Left renal pelvis (tissue), 4 donors: ENCODE measurements around the gene MSANTD2. TPM values are rescaled to one million over a fixed set of nuclear protein-coding genes. Genes with fewer than 3 reads are reported as not detected.

Source experiments
- DNase-seq, 4 donors: peaks; one replicate each; pipeline ENCODE4 v3.0.0-alpha.2; 2013; ENCODE audit warnings: low read depth in 4 of 4, low spot score in 3 of 4
- polyA plus RNA-seq, 4 donors: library from polyadenylated mRNA; unstranded; fragments of 120-200 nt; gene quantifications; one replicate each; pipeline ENCODE4 v1.2.1, GENCODE V29; 2013; ENCODE audit not compliant: insufficient read length in 4 of 4

Gene MSANTD2
- polyA plus RNA-seq, 4 donors, result 25.1 to 44.7 (median 29.2) TPM

DNA sequence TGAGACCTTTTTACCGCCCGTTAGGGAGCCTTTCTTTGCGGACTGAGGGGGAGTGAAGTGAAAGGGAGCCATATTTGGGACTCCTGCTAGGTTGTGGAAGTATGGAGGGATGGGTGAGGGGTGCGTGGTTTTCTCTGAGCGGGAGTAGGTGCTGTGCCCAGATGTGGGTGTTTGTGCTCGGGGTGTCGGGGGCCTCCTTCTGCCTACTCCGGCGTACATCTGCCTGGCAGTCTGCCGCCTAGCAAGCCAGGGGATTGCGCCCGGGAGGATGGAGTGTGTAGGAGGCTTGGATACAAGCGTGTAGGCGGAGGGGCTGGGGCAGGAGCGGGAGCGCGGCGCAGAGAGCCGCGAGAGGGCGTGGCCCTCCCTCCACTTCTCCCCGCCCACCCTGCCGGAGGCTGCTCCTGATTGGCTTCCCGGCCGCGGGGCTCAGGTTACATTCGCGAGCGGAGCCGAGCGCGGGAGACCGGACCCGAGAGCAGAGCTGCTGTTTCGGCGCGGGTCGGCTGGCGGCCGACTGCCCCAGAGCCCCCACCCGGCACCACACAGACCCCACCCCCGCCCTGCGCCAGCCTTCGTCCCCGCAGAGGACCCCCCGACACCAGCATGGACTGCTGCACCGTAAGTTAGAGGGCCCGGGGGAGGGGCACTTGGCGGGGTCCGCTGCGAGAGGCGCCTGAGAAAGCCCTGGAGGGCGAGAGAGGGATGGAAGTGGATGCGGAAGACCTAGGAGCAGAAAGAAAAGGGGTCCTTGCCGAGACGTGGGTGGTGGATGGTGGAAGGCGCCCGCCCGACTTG lies 60.5 kb downstream of the MSANTD2 start, which contains the start of gene NRGN:
TSS of gene NRGN (plus strand) at position 464 of the 798 bp plus-strand sequence. CDS start at position 607, 143 bp downstream.
- DNase-seq, result peak; percentile 77 to 89 (median 86)

DNA sequence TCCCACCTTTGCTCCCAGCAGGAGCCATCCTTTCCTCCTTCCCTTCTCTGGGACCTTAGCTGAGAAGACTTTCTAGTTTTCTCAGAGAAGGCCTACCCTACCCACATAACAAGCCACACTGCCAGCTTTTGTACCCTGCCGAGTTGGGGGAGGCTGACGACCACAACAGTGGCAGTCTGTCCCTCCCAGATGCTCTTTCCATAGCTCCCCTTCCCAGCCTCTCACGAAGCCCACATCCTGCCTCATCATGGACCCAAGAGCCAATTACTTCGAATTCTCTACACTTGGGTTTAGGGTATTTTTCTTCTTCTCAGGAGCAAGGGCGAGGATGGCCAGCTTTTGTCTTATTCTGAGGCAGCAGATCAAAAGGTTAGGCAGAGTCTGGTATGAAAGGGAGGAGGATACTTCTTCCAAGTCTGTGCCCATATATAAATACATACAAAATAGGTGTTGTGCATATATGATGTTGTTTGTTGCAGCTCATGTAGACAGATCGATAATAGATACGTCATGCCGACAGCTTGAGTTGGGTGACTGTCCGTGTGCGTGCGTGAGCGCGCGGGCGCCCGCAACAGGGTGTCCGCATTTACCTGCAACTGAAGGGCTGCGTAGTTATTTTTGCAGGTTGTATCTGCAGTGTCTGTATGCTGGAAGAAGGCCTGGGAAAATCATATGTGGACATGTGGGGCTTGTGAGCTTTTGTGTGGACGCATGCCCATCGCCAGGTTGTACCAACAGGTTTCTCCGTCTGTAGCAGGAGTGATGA lies 61.3 kb downstream of the MSANTD2 start:
- DNase-seq, result no peak

DNA sequence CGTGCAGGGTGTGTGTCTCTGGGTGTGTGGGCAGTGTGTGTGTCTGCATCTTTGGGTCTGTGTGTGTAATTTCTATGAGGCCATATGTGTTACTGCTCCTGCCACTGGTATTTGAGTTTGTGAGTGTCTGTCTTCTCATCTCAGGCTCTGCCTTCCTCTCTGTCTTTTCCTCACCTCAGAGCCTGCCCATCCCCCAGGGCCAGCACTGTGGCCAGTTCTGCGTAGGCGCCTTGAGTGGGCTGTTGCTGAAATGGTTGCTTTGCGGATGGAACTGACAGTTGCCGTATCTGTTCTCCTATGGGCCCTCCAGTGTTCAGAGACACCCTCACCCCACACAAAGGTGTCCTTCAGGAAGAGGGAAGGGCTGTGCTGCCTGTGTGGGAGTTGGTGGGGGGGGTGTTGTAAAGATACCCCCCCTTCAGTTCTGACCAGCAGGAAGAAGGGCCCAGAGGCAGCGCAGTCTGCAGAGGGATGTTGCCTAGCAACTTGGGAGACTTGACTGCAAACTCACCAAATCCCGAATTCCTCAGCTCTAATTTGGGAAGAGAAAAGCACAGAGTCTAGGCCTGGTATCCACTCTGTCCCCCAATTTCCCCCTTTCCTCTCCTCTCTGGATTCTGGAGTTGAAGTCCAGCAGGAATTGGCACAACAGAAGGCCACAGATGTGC lies 62.4 kb downstream of the MSANTD2 start:
- DNase-seq, result no peak

DNA sequence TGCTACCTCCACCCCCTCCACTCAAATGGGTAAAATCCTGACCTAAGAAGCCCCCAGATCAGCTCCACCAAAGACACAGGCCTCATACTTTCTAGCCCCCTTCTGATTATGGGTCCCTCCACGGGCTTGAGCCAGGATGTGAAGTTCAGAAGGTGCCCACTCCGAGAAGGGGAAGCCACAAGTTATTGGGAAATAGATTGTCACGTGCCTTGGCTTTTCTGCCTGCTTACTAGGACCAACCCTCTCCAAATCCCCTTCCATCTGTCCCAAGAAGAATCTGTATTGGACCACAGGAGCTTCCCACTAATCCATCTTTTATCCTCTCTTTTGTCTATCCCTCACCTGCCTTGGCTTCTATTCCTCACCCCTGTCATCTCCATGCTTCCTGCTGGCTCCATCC lies 63.5 kb downstream of the MSANTD2 start:
- no peak for DNase-seq

DNA sequence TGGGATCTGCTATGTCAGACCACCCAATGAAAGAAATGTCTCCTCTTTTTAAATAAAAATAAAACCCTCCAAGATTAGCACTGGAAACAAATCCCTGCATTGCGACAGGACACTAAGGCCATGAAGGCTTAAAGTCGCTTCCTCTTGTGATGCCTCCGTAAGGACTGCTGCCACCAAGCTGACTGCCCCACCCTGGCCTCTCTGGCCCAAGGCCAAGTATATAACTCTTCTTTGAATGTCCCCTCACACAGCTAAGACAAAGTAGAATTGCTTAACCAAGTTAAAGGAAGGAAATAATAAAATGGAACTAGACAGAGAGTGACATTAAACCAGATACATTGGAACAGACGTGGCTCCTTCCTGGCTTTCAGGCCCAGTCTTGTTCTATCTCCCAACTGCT lies 68.0 kb downstream of the MSANTD2 start:
- no peak for DNase-seq

DNA sequence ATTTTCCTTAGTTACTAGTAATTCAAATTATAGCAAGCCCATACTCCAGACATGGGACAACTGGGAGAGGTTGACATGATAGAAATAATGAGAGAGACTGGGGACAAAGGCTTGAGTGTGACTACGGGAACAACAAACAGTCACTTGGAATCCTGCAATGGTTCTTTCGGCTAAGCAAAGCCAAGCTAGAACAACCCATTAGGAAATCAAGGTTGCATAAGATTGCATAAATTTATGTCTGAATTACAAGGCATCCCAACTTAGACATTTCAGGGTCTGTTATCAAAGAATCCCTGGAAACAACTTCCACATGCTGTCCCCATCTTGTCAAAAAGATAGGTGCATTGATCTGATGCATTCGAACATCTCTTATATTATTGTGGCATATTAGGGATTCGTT lies 70.6 kb downstream of the MSANTD2 start:
- DNase-seq, result no peak

DNA sequence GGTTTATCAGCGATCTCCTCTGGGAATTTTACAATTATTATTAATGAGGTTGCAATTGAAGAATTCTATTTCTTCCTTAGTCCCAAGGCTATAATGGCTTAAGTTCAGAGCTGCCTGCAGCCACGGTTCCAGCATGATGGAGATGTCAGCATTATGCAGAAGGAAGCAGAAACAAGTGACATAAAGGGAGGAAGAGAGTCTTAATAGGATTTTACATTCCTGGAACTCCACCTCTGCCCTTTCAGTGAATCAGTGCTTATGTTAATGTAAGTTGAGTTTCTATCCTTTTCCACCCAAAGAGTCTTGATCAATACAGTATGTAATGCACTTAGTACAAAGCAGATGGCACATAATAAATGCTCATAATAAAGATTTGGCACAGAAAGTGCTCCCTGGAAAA lies 72.1 kb downstream of the MSANTD2 start:
- no peak for DNase-seq

DNA sequence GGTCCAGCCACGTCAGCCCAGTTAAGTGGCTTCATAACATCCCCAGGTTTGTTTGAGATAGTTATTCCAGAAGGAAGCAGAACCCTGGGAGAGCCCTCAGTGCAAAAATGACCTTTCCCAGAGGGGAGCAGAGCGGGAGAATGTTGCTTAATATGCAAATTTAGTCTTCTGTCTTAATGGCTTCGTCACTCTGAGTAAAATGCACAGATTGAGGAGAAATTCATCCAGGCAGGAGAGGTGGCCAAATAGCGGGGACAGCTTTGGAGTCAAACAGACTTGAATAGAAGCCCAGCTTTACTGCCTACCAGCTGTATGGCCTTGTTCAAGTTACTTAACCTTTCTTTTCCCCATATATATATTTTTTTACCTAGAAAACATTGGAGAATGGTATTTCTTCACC lies 72.7 kb downstream of the MSANTD2 start:
- no peak for DNase-seq

DNA sequence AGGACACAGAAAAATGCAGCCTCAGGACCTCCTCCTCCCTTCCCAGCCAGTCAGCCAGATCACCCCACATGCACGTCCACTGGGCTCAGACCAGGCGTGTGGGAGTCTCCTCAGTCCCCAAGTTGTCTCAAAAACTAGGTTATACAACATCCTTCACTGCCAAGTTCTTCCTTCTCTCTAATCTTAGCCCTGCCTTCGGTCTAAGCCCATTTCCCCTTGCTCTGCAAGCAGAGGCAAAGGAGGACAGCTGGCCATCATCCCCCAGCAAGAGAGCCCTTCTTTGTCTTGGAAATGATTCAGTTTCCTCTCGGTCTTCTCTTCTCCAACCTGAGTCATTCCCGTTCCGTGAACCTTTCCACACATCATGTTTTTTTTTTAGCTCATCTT lies 74.5 kb downstream of the MSANTD2 start:
- DNase-seq, result no peak

DNA sequence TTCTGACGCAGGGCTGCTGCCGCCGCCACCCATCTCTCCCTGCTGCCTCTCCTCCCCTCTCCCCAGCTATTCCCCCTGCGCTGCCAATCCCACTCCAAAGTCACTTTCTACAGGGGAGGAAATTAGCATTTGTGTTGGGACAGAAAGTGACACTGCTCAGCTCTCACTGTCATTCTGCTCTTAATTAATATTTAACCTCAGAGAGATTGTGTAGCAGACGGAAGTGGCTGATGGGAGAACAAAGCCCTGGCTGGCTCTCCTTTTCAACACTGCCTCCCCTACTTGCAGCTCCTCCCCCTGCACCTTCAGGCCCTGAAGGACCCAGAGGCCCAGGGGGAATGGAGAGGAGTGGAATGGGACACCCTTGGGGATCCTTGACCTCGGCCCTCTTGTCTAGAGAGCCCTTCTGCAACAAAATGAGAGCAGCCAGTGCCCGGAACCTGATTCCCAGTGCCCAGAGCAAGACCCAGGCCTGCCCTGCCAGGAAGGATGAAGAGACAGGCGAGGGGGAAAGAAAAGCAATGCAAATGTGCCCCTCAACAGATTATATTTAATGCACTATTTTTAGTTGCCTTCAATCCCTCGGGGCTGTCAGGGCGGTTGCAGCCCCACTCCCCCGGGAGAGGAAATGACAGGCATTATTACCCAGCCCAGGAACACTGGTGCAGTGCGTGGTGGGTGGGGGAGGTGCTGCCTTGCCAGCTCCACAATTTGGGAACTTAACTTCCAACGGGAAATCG lies 75.1 kb downstream of the MSANTD2 start:
- no peak for DNase-seq

DNA sequence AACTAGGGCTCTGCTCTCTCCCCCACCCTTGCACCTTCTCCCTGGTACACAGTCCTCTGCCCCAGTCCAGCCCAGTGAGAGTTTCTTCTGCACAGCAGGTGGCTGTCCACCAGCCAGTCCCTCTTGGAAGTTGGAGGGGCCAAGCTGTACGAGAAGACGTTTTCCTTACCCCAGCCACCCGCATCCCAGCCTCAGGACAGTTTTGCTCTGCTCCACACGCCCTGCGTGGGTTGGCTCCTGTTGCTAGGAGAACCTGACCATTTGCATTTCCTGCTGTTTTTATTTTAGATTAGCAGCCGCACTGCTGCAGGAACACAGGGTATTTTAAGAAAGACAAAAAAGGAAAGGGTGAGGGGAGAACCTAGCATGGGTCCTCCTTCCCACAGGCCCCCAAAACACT lies 78.0 kb downstream of the MSANTD2 start:
- DNase-seq, result no peak

DNA sequence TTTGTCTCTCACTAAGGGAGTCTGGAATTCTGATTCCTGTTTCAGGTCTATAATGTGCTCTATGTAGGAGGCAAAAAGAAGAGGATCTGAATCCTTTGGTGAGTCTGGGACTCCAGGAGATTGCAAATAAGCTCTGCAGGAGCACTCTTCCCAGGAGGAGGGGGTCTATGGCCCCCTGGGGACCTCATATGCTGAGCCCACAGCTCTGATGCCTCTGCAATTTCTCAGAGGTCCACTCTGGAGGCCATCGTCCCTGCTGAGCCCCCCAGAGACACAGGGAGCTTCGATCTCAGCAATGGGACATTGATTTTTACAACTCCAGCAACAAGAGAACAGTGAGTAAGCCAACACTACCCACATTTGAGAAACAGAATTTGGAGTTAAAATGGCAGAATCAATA lies 80.7 kb downstream of the MSANTD2 start:
- DNase-seq, result no peak

DNA sequence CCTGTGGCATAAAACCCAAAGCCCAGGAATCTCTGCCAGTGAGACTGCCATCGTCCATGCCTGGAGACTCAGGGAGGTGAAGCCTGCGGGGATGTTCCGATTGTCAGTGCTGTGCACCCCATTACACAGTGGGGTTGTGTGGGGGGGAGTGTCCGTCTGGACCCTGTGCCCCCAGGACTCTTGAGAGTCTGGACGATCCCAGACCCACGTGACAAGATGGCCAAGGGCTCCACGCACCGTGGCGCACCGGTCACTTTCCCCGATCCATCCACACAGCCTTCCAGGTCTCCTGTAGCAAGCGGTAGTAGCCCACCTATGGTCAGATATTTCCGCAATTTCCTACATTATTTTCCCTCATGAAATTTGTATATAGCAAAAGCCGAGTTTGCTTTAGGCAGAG lies 81.4 kb downstream of the MSANTD2 start:
- no peak for DNase-seq

DNA sequence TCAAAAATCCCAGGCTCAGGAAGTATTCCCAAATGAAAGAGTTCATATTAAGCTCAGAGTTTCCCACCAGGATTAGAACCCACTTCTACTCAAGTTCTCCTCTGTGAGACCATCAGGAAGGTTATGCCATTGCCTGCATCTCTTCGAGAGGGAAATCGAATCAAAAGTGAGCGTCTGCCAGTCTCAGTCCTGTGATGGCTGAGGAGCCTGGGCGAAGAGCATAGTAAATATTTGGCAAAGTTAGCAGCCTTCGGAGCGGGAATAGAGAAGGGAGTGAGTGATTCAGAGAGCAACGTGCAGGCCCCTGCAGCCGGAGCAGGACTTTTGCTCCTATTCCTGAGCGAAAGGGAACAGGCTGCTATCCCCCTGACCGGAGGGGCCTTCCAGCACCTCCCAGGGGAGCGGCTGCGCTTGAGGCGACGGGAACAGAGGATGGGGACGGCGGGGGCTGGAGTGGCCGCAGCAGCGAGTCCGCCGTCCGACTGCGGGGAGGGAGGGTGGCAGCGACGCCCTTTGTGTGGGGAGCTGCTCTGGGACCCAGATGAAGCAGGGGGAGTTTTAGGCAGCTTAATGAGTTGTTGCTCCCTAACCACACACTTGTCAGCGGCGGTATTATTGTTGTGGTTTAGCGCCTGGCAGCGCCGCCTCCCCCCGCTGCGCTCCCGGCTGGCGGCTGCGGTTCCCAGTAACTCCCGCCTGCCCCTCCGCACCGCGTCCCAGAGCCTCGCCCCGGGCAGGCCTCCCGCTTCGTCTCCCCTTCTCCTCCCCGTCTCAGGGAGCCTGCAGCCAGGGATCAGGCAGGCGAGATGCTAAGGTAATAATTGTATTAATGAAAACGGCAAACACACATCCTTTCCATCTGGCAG lies 82.2 kb downstream of the MSANTD2 start:
- DNase-seq, result no peak

DNA sequence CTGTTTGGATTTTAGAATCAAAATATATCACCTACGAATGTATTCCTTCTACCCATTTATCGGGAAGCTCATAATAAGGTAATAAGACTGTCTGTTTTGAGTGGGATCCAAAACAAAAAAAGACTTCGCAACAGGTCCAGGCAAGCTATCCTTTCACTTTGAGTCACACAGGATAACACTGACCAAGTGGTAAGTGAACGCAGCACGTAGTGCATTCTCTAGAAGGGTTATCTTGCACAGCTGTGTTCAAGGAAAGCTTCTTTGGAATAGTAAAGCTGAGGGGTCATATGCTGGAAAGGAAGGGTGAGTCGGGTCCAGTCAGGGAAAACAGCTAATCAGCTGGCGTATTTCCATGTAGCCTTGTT lies 82.8 kb downstream of the MSANTD2 start:
- DNase-seq, result no peak

DNA sequence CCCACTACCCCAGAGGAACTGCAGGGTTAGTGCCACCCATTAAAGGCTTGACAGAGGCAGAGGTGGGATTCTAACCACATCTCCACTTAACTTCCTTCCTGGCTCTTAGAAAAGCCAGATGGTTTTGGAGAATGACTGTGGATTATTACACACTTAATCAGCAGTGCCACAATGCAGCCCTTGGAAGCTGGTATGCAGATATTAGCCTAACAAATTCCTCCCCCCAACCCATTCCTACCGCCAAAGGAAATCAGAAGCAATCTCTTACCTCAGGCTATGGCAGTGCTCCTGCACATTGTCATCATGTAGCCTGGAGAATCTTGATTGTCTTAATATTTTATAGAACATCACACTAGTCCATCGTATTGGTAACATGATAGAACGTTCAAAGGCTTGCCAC lies 83.6 kb downstream of the MSANTD2 start:
- DNase-seq, result no peak
